Measurements from ENCODE around the gene PLCH2. TPM values are rescaled to one million over a fixed set of nuclear protein-coding genes. Genes with fewer than 3 reads are reported as not detected.

Gene PLCH2
- total and polyA plus RNA-seq, 4 donors = 0.33 to 1.3 (median 1.0) TPM; not detected in 1

DNA sequence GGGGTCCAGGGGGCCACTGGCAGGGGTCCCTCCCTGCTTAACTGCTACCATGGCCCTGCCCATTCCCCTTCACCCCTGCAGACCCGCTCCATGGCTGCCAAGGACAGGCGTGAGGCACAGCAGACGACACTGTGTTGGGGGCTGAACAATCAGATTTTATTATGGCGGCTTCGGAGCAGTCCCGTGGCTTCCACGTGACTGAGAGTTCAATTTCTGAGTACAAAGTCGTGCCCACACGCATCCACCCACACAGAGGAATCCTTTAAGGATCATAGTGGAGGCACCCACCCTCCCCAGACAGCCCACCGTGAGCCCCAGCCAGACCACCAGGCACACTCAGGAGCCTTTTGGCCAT lies 52.5 kb downstream of the PLCH2 start:
- Histone ChIP-seq H3K4me3 (ENCODE audit: low read depth in 1 of 3, low read length in 3 of 3) (no peak overlapping the region), H3K9ac (ENCODE audit: low read depth in 1 of 2, low read length in 2 of 2) (no peak overlapping the region), H3K36me3 (ENCODE audit: control insufficient read depth in 4 of 4, insufficient read depth in 3 of 4, low read depth in 1 of 4, low read length in 3 of 4) (no peaks in the 10 kb centered on the region), H3K9me3 (ENCODE audit: control insufficient read depth in 4 of 4, low read length in 3 of 4) (no peaks in the 10 kb centered on the region), H3K27me3 (ENCODE audit: control insufficient read depth in 4 of 4, insufficient read depth in 4 of 4, low read length in 3 of 4) (no peaks in the 10 kb centered on the region), H3K4me1 (ENCODE audit: control insufficient read depth in 4 of 4, insufficient read depth in 4 of 4, low read length in 3 of 4) (peaks cover 46 to 63% (median 55%) of the 10 kb centered on the region in 4 donors), H3K27ac (ENCODE audit: low read depth in 1 of 2, low read length in 2 of 2) (peak overlapping the region; percentile 87 to 95)
- no peak for DNase-seq (ENCODE audit: low spot score)
- WGBS = 30% methylated on average over 10 of the region's 10 CpGs
- TF ChIP-seq, protein P1, sequence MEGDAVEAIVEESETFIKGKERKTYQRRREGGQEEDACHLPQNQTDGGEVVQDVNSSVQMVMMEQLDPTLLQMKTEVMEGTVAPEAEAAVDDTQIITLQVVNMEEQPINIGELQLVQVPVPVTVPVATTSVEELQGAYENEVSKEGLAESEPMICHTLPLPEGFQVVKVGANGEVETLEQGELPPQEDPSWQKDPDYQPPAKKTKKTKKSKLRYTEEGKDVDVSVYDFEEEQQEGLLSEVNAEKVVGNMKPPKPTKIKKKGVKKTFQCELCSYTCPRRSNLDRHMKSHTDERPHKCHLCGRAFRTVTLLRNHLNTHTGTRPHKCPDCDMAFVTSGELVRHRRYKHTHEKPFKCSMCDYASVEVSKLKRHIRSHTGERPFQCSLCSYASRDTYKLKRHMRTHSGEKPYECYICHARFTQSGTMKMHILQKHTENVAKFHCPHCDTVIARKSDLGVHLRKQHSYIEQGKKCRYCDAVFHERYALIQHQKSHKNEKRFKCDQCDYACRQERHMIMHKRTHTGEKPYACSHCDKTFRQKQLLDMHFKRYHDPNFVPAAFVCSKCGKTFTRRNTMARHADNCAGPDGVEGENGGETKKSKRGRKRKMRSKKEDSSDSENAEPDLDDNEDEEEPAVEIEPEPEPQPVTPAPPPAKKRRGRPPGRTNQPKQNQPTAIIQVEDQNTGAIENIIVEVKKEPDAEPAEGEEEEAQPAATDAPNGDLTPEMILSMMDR (IDR thresholded peaks at IDR 0.05; ENCODE audit: low read depth, low read length, missing input control) = peak; percentile 2
- TF ChIP-seq, protein P2, sequence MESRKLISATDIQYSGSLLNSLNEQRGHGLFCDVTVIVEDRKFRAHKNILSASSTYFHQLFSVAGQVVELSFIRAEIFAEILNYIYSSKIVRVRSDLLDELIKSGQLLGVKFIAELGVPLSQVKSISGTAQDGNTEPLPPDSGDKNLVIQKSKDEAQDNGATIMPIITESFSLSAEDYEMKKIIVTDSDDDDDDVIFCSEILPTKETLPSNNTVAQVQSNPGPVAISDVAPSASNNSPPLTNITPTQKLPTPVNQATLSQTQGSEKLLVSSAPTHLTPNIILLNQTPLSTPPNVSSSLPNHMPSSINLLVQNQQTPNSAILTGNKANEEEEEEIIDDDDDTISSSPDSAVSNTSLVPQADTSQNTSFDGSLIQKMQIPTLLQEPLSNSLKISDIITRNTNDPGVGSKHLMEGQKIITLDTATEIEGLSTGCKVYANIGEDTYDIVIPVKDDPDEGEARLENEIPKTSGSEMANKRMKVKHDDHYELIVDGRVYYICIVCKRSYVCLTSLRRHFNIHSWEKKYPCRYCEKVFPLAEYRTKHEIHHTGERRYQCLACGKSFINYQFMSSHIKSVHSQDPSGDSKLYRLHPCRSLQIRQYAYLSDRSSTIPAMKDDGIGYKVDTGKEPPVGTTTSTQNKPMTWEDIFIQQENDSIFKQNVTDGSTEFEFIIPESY (IDR thresholded peaks at IDR 0.05) = no peak

DNA sequence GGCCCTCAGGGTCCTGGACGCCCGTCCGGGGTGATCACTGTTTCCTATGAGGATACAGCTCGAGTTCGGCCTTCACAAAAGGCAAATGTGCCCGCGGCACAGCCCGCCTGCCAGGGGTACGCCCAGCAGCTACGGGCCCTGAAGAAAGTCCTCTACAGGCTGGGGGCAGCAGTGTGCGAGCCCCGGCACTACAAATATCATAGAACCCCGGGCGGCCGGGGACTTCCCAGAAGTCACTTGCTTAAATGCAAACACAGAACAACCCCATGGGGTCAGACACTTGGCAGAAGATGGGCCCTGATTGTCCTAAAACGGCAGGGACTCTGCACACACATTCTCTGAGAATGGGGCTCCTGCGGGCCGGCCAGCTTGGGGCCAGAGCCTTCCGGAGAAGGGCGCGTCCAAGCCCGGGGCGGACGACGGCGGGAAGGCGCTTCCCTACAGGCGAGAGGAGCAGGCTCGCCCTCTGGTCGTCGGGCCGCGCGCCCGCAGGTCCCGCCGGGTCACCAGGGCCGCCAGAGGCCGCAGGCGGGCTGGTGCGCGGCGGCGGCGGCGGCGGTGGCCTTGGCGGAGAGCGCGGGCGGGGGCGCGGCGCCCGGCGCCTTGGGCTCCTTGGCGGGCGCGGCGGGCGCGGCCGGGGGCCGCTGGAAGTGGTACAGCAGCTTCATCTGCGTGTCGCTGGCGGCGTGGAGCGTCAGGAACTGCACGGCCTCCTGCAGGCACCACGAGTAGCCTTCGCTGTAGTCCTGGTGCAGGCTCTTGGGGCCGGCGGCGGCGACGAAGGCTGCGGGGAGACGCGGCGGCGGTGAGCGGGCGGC lies 53.1 kb downstream of the PLCH2 start:
- peak; percentile 66 for TF ChIP-seq SP1 (IDR thresholded peaks at IDR 0.05)
- TF ChIP-seq TAF1 (conservative IDR thresholded peaks at IDR 0.05) = no peak
- TF ChIP-seq EGR1 (IDR thresholded peaks at IDR 0.05; ENCODE audit: low read depth in 2 of 2) = no peak
- TF ChIP-seq GABPA (IDR thresholded peaks at IDR 0.05 in 1 of 2, conservative IDR thresholded peaks at IDR 0.05 in 1 of 2) = no peak
- TF ChIP-seq RXRA (IDR thresholded peaks at IDR 0.05) = peak; percentile 42 to 46
- TF ChIP-seq YY1 (IDR thresholded peaks at IDR 0.05) = no peak
- peak in 1 of 2 donors; percentile 41 for TF ChIP-seq HNF4A (conservative IDR thresholded peaks at IDR 0.05)
- TF ChIP-seq, protein P3, sequence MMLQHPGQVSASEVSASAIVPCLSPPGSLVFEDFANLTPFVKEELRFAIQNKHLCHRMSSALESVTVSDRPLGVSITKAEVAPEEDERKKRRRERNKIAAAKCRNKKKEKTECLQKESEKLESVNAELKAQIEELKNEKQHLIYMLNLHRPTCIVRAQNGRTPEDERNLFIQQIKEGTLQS (IDR thresholded peaks at IDR 0.05) = no peak
- no peak for TF ChIP-seq JUND (IDR thresholded peaks at IDR 0.05)
- TF ChIP-seq NR2F2 (IDR thresholded peaks at IDR 0.05) = no peak
- no peak for TF ChIP-seq RAD21 (IDR thresholded peaks at IDR 0.05)
- no peak for TF ChIP-seq HNF4G (IDR thresholded peaks at IDR 0.05)
- DNase-seq (ENCODE audit: low spot score) = no peak
- peak overlapping the region in 2 of 3 donors; percentile 32 to 35 for H3K4me3 ChIP-seq (ENCODE audit: low read depth in 1 of 3, low read length in 3 of 3)
- H3K36me3 ChIP-seq (ENCODE audit: control insufficient read depth in 4 of 4, insufficient read depth in 3 of 4, low read depth in 1 of 4, low read length in 3 of 4) = no peaks in the 10 kb centered on the region
- no peaks in the 10 kb centered on the region for H3K27me3 ChIP-seq (ENCODE audit: control insufficient read depth in 4 of 4, insufficient read depth in 4 of 4, low read length in 3 of 4)
- no peaks in the 10 kb centered on the region for H3K9me3 ChIP-seq (ENCODE audit: control insufficient read depth in 4 of 4, low read length in 3 of 4)
- H3K27ac ChIP-seq (ENCODE audit: low read depth in 1 of 2, low read length in 2 of 2) = peak overlapping the region; percentile 87 to 95
- no peak overlapping the region for H3K9ac ChIP-seq (ENCODE audit: low read depth in 1 of 2, low read length in 2 of 2)
- WGBS = 2% methylated on average over 84 of the region's 84 CpGs
- peaks cover 40 to 57% (median 50%) of the 10 kb centered on the region in 4 donors for H3K4me1 ChIP-seq (ENCODE audit: control insufficient read depth in 4 of 4, insufficient read depth in 4 of 4, low read length in 3 of 4)

Measured in liver (tissue), 9 donors.